Body of pancreas (tissue), 4 donors: ENCODE measurements around the gene ACBD6. TPM values are rescaled to one million over a fixed set of nuclear protein-coding genes. Genes with fewer than 3 reads are reported as not detected.

ENCODE experiments used
- ATAC-seq: fragments of 150-250 bp; one replicate; pipeline ENCODE4 v1.9.1; 2016
- DNase-seq, 4 donors: peaks; one replicate each; pipeline ENCODE4 v3.0.0-alpha.2; 2019
- H3K27ac ChIP-seq, 4 donors: fragments of 200-600 bp; sonication (generic); 1 replicate in 3 of 4; 2 replicates in 1 of 4; pipeline versions ENCODE4 v1.5.1 to v1.6.1; 2016 to 2019; ENCODE audit warnings: mild to moderate bottlenecking in 1 of 4, mixed read lengths in 1 of 4, moderate library complexity in 1 of 4
- H3K27me3 ChIP-seq, 2 donors: fragments of 200-600 bp; sonication (generic); one replicate each; pipeline ENCODE4 v1.6.0; 2016; ENCODE audit warnings: mild to moderate bottlenecking in 1 of 2
- H3K36me3 ChIP-seq, 2 donors: fragments of 200-600 bp; sonication (generic); replicated peaks in 1 of 2; 2 replicates each; pipeline ENCODE4 v1.5.1; 2016; ENCODE audit warnings: low read depth in 2 of 2; ENCODE audit not compliant: insufficient read depth in 1 of 2
- H3K4me1 ChIP-seq: fragments of 200-600 bp; sonication (generic); one replicate; pipeline ENCODE4 v1.6.0; 2016
- H3K4me3 ChIP-seq, 2 donors: fragments of 200-600 bp; sonication (generic); 1 replicate in 1 of 2; 2 replicates in 1 of 2; pipeline ENCODE4 v1.5.1; 2016 to 2019
- H3K9me3 ChIP-seq, 3 donors: fragments of 200-600 bp; sonication (generic); 1 replicate in 2 of 3; 2 replicates in 1 of 3; pipeline ENCODE4 v1.5.1; 2016
- POLR2A ChIP-seq, 3 donors: fragments of 450-650 bp; IDR thresholded peaks; one replicate each; pipeline ENCODE4 v1.6.1; 2016; ENCODE audit warnings: antibody characterized with exemption in 3 of 3, mild to moderate bottlenecking in 2 of 3
- WGBS, 2 donors: methylation state at CpG; one replicate each; pipeline ENCODE4 v1.1.5; 2017; 5-methylcytosine and 5-hydroxymethylcytosine counted together
- intact Hi-C: fragments of 100-400 bp; cut with DNase I; formaldehyde crosslinking; loops from one replicate; pipeline ENCODE4 v1.15.1; 2023
- total RNA-seq, 2 donors: library from RNA; depleted of rRNA; stranded (reverse); fragments of >200 nt; gene quantifications; one replicate each; pipeline ENCODE4 v1.1.0, GENCODE V29; 2016
- TF ChIP-seq, protein P1 (sequence below), 7 experiments: fragments of 450-650 bp in 4 of 7; fragments of 200-600 bp in 3 of 7; sonication (generic) in 3 of 7; IDR thresholded peaks; one replicate each; pipeline ENCODE4 v1.5.1; 2016 to 2019; ENCODE audit warnings: antibody characterized with exemption in 7 of 7

The ACBD6 gene
- total RNA-seq, 2 donors from 2014 or later: 37.4 to 49.4 TPM

DNA sequence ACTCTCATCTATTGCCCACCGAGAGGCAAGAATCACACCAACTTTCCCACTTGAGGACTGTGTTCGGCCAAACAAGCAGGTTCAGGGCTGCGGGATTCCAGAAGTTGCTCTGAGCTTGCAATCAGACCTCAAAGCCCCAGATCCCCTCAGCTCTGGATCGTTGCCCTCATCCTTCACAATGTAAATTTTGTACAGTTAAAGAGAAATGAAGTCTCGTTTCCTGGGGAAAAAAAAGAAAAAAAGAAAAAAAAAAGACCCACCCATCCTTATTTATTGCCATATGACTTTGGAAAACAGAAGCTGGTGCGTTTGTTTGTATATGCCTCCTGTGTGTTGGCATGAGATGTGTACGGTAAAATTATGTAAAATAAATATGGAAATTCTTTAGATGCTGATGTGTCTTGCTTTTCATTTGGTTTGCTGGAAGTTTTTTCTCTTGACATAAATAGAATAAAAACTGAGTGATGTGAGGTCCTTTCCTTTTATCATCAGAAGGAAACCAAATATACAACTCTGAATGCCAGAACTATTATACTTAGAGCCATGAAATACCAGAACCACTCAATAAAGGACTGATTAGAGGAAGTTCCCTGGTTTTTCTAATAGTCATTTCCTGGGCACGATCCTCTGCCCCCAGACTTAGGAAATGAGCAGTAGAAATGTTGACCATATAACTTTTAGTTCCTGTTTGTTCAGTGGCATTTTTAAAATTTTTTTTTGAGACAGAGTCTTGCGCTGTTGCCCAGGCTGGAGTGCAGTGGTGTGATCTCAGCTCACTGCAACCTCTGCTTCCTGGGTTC is 223.6 kb downstream of the ACBD6 start:
- Histone ChIP-seq H3K4me3 (no peak overlapping the region), H3K9me3 (no peaks in the 10 kb centered on the region), H3K36me3 (peaks cover 0 to 2% of the 10 kb centered on the region in 2 donors), H3K27me3 (no peaks in the 10 kb centered on the region), H3K27ac (peak overlapping the region in 1 of 4 donors; percentile 32), H3K4me1 (no peaks in the 10 kb centered on the region)
- ATAC-seq: no peak
- intact Hi-C loops: no loop called here
- no peak for DNase-seq
- no peak for TF ChIP-seq POLR2A (IDR thresholded peaks at IDR 0.05)
- TF ChIP-seq, protein P1, sequence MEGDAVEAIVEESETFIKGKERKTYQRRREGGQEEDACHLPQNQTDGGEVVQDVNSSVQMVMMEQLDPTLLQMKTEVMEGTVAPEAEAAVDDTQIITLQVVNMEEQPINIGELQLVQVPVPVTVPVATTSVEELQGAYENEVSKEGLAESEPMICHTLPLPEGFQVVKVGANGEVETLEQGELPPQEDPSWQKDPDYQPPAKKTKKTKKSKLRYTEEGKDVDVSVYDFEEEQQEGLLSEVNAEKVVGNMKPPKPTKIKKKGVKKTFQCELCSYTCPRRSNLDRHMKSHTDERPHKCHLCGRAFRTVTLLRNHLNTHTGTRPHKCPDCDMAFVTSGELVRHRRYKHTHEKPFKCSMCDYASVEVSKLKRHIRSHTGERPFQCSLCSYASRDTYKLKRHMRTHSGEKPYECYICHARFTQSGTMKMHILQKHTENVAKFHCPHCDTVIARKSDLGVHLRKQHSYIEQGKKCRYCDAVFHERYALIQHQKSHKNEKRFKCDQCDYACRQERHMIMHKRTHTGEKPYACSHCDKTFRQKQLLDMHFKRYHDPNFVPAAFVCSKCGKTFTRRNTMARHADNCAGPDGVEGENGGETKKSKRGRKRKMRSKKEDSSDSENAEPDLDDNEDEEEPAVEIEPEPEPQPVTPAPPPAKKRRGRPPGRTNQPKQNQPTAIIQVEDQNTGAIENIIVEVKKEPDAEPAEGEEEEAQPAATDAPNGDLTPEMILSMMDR (IDR thresholded peaks at IDR 0.05): no peak
- 82 to 88% methylated on average over 9 of the region's 9 CpGs for WGBS, 2 donors

DNA sequence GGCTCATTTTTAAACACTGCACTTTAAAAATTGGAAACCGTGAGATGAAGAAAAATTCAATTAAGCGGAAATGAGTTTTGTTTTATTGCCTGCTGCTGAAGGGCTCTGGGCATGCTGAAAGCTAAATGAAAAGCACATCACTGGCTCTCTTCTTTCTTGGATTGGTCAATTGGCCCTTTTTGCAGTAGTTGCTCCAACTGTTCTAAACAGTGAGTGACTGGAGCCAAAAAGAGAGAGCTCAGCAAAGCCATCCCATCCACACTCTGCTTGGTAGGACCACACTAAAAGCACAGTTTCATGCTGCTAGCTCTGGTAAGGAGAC is 224.2 kb downstream of the ACBD6 start:
- 91 to 100% methylated on average over 2 of the region's 2 CpGs for whole genome bisulfite sequencing, 2 donors
- H3K9me3 ChIP-seq: no peaks in the 10 kb centered on the region
- intact Hi-C loops: no loop called here

DNA sequence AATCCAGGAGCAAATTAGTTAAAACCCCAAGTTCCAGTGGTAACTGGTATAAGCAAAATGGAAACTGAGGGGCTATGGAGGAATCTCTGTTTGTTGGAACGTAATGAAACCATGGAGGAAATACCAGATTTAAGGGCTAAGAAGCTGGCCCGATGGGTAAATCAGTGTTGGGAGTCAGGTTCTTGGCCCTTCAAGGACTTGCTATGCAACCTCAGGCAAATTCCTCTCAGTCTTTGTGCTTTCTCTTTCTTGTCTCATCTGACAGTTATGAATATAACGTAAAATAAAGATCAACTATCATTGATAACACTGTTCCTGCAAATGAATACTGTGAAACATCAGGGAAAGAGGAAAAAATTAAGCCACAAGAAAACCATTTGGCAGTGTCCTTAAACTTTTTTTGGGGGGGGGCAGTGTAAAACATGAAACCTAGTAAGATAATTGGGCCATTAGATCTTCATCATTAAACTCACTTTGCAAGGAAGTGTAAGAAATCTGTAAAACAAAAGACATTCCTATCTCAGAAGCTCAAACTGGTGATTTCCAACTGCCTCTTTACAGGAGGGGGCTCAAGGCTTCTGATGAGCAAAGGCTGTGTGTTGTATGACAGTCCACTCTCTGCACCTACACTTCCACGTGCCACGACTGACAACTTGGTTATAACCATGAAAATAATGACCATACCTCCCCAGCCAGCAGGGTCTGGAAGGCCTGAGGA is 224.7 kb downstream of the ACBD6 start:
- no peak for TF ChIP-seq POLR2A (IDR thresholded peaks at IDR 0.05)
- TF ChIP-seq, protein P1 (IDR thresholded peaks at IDR 0.05): no peak
- no peaks in the 10 kb centered on the region for H3K4me1 ChIP-seq
- no peak overlapping the region for H3K27ac ChIP-seq
- WGBS, 2 donors: 91% methylated on average over 5 of the region's 5 CpGs
- H3K36me3 ChIP-seq: peaks cover 0 to 2% of the 10 kb centered on the region in 2 donors
- no peaks in the 10 kb centered on the region for H3K9me3 ChIP-seq
- ATAC-seq (no peak), DNase-seq (no peak)
- no peak overlapping the region for H3K4me3 ChIP-seq
- intact Hi-C loops: no loop called here
- no peaks in the 10 kb centered on the region for H3K27me3 ChIP-seq

More for the DNA sequence above, 224.2 kb downstream of the ACBD6 start:
- H3K36me3 ChIP-seq: peaks cover 0 to 2% of the 10 kb centered on the region in 2 donors
- H3K27ac ChIP-seq: no peak overlapping the region
- DNase-seq (no peak), ATAC-seq (no peak)
- H3K27me3 ChIP-seq: no peaks in the 10 kb centered on the region
- H3K4me1 ChIP-seq: no peaks in the 10 kb centered on the region
- no peak overlapping the region for H3K4me3 ChIP-seq
- TF ChIP-seq POLR2A (IDR thresholded peaks at IDR 0.05): no peak
- TF ChIP-seq, protein P1 (IDR thresholded peaks at IDR 0.05): no peak

DNA sequence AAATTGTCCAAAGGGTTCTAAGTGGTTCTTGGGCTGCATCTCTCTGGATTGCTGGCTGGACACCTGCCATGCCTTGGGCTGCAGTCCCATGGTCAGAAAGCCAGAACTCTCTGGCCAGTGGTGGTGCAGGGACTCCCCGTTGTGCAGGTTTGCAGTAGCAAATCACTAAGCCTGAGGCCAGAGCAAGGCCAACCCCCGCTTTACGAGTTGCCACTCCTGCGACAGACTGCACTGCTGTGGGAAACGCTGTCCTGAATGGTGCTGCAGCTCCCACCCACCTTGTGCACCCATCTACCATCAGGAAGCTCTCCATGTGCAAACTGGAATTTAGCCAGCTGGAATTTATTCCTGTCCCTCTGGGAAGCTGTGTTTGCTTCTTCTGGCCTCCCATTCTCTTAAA is 226.7 kb downstream of the ACBD6 start:
- H3K36me3 ChIP-seq: peaks cover 0 to 2% of the 10 kb centered on the region in 2 donors
- H3K4me1 ChIP-seq: peaks cover 8% of the 10 kb centered on the region
- no peak overlapping the region for H3K4me3 ChIP-seq
- intact Hi-C loops: no loop called here
- ATAC-seq (no peak), DNase-seq (no peak)
- H3K27me3 ChIP-seq: no peaks in the 10 kb centered on the region
- WGBS, 2 donors: 98 to 99% methylated on average over 4 to 5 of the region's 5 CpGs
- H3K27ac ChIP-seq: no peak overlapping the region
- no peaks in the 10 kb centered on the region for H3K9me3 ChIP-seq
- TF ChIP-seq, protein P1 (IDR thresholded peaks at IDR 0.05): no peak
- no peak for TF ChIP-seq POLR2A (IDR thresholded peaks at IDR 0.05)
